Activated B cell treated with CpG ODN at 0.5 μM for 24 hours (primary cell): ENCODE measurements around the gene CFAP210. TPM values are rescaled to one million over a fixed set of nuclear protein-coding genes. Genes with fewer than 3 reads are reported as not detected.
"Not testable (repeated sequence)": the region's sequence is repeated elsewhere in the genome, so short reads cannot be mapped to it uniquely, and the experiment has no call there.

ENCODE experiments used
- ATAC-seq: fragments of 200-7000 bp; cut with Tn5 transposase; one replicate; pipeline ENCODE4 v1.10.0; 2021; ENCODE audit warnings: low read depth, mild to moderate bottlenecking, moderate library complexity
- CTCF ChIA-PET: fragments of 350-600 bp; sonication (Branson Sonifier 250); formaldehyde crosslinking; loops from one replicate; lab custom pipeline; 2021; ENCODE audit warnings: antibody characterized with exemption; lab: Charles Lee
- POLR2A ChIA-PET: fragments of 350-600 bp; sonication (Branson Sonifier 250); formaldehyde crosslinking; loops from one replicate; lab custom pipeline; 2021; ENCODE audit warnings: antibody characterized with exemption; lab: Charles Lee
- DNase-seq: peaks from one replicate; pipeline ENCODE4 v3.0.0; 2022
- H3K27ac Mint-ChIP-seq: one replicate; pipeline ENCODE4 v1.8.0; 2020; ENCODE audit warnings: mixed read lengths
- H3K27me3 Mint-ChIP-seq: one replicate; pipeline ENCODE4 v1.8.0; 2021; ENCODE audit warnings: mixed read lengths
- H3K36me3 Mint-ChIP-seq: one replicate; pipeline ENCODE4 v1.8.0; 2021; ENCODE audit warnings: low read depth, mixed read lengths
- H3K4me1 Mint-ChIP-seq: one replicate; pipeline ENCODE4 v1.8.0; 2021; ENCODE audit warnings: mixed read lengths
- H3K4me3 Mint-ChIP-seq: one replicate; pipeline ENCODE4 v1.8.0; 2020; ENCODE audit warnings: mild to moderate bottlenecking, mixed read lengths
- H3K9me3 Mint-ChIP-seq: one replicate; pipeline ENCODE4 v1.8.0; 2020; ENCODE audit warnings: mixed read lengths
- intact Hi-C: fragments of 100-400 bp; cut with micrococcal nuclease; formaldehyde crosslinking; loops from one replicate; pipeline ENCODE4 v1.15.1; 2024
- total RNA-seq: library from RNA; stranded (reverse); gene quantifications from 2 replicates; pipeline ENCODE4 v1.2.3, GENCODE V29; 2022
- TF ChIP-seq, protein P1 (sequence below): fragments of 200-600 bp; IDR thresholded peaks from one replicate; pipeline ENCODE4 v1.8.0; 2022; ENCODE audit warnings: antibody characterized with exemption, mild to moderate bottlenecking

CFAP210 gene
- total RNA-seq, 1 donor from 2014 or later = not detected

DNA sequence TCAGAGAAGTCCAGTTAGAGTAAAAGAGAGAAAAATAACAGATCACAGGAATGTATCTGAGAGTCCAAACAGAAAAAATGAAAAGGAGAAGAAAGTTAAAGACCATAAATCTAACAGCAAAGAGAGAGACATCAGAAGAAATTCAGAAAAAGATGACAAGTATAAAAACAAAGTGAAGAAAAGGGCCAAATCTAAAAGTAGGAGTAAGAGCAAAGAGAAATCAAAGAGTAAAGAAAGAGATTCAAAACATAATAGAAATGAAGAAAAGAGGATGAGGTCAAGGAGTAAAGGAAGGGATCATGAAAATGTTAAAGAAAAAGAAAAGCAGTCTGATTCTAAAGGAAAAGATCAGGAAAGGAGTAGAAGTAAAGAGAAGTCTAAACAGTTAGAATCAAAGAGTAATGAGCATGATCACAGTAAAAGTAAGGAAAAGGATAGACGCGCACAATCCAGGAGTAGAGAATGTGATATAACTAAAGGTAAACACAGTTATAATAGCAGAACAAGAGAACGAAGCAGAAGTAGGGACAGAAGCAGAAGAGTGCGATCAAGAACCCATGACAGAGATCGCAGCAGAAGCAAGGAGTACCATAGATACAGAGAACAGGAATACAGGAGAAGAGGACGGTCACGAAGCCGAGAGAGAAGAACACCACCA lies 57.6 kb downstream of the CFAP210 start:
- ChIA-PET POLR2A (no interaction called here), CTCF (no interaction called here)
- intact Hi-C loops = no loop called here
- peaks cover 34% of the 10 kb centered on the region for H3K36me3 Mint-ChIP-seq
- H3K4me3 Mint-ChIP-seq = no peak overlapping the region
- H3K27me3 Mint-ChIP-seq = no peaks in the 10 kb centered on the region
- H3K27ac Mint-ChIP-seq = no peak overlapping the region
- TF ChIP-seq, protein P1, sequence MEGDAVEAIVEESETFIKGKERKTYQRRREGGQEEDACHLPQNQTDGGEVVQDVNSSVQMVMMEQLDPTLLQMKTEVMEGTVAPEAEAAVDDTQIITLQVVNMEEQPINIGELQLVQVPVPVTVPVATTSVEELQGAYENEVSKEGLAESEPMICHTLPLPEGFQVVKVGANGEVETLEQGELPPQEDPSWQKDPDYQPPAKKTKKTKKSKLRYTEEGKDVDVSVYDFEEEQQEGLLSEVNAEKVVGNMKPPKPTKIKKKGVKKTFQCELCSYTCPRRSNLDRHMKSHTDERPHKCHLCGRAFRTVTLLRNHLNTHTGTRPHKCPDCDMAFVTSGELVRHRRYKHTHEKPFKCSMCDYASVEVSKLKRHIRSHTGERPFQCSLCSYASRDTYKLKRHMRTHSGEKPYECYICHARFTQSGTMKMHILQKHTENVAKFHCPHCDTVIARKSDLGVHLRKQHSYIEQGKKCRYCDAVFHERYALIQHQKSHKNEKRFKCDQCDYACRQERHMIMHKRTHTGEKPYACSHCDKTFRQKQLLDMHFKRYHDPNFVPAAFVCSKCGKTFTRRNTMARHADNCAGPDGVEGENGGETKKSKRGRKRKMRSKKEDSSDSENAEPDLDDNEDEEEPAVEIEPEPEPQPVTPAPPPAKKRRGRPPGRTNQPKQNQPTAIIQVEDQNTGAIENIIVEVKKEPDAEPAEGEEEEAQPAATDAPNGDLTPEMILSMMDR = no peak
- no peaks in the 10 kb centered on the region for H3K4me1 Mint-ChIP-seq
- ATAC-seq (no peak), DNase-seq (no peak)
- H3K9me3 Mint-ChIP-seq = no peaks in the 10 kb centered on the region

DNA sequence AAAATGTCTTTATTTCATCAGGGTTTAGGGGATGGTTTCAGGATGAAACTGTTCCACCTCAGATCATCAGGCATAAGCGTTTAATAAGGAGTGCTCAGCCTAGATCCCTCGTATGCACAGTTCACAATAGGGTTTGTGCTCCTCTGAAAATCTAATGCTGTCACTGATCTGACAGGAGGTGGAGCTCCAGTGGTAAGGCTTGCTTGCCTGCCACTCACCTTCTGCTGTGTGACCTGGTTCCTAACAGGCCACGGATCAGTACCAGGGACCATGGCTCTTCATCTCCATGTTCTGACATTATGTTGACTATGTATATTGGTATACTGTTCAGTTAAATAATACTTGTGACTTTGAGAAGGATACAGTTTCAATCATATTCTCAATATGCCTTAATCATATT lies 68.4 kb downstream of the CFAP210 start:
- ChIA-PET POLR2A (no interaction called here), CTCF (no interaction called here)
- Mint-ChIP-seq H3K4me3 (no peak overlapping the region), H3K36me3 (peaks cover 72% of the 10 kb centered on the region), H3K27ac (no peak overlapping the region), H3K9me3 (no peaks in the 10 kb centered on the region), H3K27me3 (no peaks in the 10 kb centered on the region), H3K4me1 (no peaks in the 10 kb centered on the region)
- ATAC-seq (no peak), DNase-seq (no peak)
- TF ChIP-seq, protein P1 = no peak
- intact Hi-C loops = no loop called here

DNA sequence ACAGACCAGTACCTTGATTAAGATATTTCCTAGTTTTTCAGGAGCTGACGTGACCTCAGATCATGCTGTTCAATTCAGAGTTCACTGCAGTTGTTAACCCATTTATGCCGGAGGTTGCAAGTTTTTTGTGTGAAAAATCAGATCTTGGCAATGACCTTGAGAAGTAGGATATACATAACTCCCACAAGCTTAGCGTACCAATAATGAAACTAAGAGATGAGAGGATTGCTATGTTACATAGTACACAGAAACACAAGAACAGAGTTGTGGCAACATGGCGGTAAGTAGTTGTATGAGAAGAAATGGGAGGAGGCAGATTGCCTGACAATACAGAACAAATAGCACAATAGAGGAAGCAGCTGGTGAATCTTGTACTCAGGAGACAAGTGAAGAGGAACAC lies 71.0 kb downstream of the CFAP210 start:
- Mint-ChIP-seq H3K27ac (no peak overlapping the region), H3K27me3 (no peaks in the 10 kb centered on the region), H3K36me3 (peaks cover 80% of the 10 kb centered on the region), H3K4me1 (peaks cover 8% of the 10 kb centered on the region), H3K4me3 (no peak overlapping the region), H3K9me3 (no peaks in the 10 kb centered on the region)
- ChIA-PET POLR2A (no interaction called here), CTCF (no interaction called here)
- TF ChIP-seq, protein P1 = no peak
- intact Hi-C loops = no loop called here
- ATAC-seq (no peak), DNase-seq (no peak)

GRCh38 chr2:169620509-169620908 lies 73.7 kb downstream of the CFAP210 start:
- Mint-ChIP-seq H3K27me3 (no peaks in the 10 kb centered on the region), H3K9me3 (peaks cover 4% of the 10 kb centered on the region), H3K4me1 (peaks cover 8% of the 10 kb centered on the region), H3K27ac (no peak overlapping the region), H3K4me3 (no peak overlapping the region), H3K36me3 (peaks cover 86% of the 10 kb centered on the region)
- intact Hi-C loops = no loop called here
- no peak for DNase-seq
- TF ChIP-seq, protein P1 = no peak
- ChIA-PET POLR2A (no interaction called here), CTCF (no interaction called here)
- no peak for ATAC-seq

GRCh38 chr2:169619946-169620345 lies 74.3 kb downstream of the CFAP210 start:
- Mint-ChIP-seq H3K4me1 (peaks cover 8% of the 10 kb centered on the region), H3K9me3 (peaks cover 4% of the 10 kb centered on the region), H3K4me3 (no peak overlapping the region), H3K27ac (no peak overlapping the region), H3K36me3 (peaks cover 86% of the 10 kb centered on the region), H3K27me3 (no peaks in the 10 kb centered on the region)
- intact Hi-C loops = no loop called here
- TF ChIP-seq, protein P1 = no peak
- no peak for ATAC-seq
- no peak for DNase-seq
- ChIA-PET POLR2A (no interaction called here), CTCF (no interaction called here)

DNA sequence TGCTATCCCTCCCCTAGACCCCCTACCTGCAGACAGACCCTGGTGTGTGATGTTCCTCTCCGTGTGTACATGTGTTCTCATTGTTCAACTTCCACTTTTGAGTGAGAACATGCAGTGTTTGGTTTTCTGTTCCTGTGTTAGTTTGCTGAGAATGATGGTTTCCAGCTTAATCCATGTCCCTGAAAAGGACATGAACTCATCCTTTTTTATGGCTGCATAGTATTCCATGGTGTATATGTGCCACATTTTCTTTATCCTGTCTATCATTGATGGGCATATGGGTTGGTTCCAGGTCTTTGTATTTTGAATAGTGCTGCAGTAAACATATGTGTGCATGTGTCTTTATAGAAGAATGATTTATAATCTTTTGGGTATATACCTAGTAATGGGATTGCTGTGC lies 78.2 kb downstream of the CFAP210 start:
- H3K4me1 Mint-ChIP-seq, H3K27ac Mint-ChIP-seq, CTCF ChIA-PET, DNase-seq, POLR2A ChIA-PET, H3K9me3 Mint-ChIP-seq, H3K4me3 Mint-ChIP-seq, H3K27me3 Mint-ChIP-seq, intact Hi-C loops, ATAC-seq: not testable (repeated sequence)
- peaks cover 87% of the 10 kb centered on the region for H3K36me3 Mint-ChIP-seq
